HG03280 (cell line): ENCODE data around the gene HPSE2.

Experiments used
- ATAC-seq: cut with Tn5 transposase; IDR thresholded peaks from one replicate; pipeline ENCODE4 v1.9.1; 2021; ENCODE audit warnings: mild to moderate bottlenecking, moderate library complexity; ENCODE audit not compliant: unreplicated experiment

Gene HPSE2

GRCh38 chr10:98469001-98469931 lies 766.4 kb downstream of the HPSE2 start:
- ATAC-seq = no peak

DNA sequence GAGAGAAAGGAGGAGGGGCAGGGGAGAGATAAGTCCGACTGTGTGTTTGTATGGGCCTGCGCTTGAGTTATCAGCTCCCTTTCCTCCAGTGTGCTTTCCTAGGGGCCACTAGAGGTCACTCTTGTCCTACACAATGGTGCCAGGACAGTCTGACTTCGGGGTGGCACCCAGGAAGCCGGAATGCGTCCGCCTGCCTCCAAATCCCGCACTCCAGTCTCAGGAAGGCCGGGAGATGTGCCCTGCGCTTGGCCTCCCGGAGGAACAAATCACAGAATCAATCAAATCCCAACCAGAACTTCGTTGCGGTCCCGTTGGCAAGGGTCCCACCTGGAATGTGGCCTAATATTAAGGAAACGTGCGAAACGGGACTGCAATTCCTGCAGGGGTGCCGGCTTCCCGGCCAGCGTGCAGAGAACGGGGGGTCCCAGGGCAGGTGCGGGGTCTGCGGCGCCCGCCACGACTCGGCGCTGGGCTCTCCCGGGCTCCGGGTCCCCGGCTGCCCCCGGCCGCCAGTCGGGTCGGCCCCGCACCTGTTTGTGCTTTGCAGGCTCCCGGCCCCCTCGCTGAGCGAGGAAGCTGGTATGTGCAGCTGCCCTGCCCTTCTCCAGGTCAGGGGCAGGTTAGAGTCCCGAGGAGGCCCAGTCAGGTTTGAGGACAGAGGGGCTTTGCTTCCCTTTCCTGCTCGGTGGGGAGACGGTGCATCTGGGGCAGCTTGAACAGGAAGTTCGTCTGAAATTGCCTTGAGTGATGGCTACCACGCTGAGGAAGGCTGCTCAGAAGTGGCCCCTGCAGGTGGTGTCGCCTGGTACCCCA lies 767.9 kb downstream of the HPSE2 start:
- peak; percentile 93 for ATAC-seq

- ATAC-seq = no peak
Measured at GRCh38 chr10:98466861-98467505, 768.7 kb downstream of the HPSE2 start.

- no peak for ATAC-seq
Measured at GRCh38 chr10:98465866-98466265, 769.8 kb downstream of the HPSE2 start.

- no peak for ATAC-seq
Measured at GRCh38 chr10:98463976-98464754, 771.5 kb downstream of the HPSE2 start.

GRCh38 chr10:98463016-98463415 lies 772.6 kb downstream of the HPSE2 start:
- ATAC-seq = no peak

DNA sequence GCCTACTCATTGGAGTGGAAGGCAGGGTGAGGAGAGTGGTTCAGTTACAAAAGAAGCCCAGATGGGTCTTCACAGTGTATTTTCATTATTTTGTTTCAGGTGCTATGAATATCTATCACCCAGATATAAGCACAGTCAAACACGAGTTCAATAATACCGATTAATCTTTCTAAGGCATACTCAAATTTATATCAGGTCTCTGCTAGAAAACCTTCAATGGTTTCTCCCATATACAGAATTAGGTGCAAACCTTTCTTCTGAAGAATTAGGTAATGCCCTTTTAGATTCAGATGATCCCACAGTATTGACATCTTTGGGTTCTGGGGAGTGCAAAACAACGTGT lies 774.2 kb downstream of the HPSE2 start:
- ATAC-seq = no peak

- ATAC-seq = no peak
Measured at GRCh38 chr10:98460837-98461499, 774.7 kb downstream of the HPSE2 start.

DNA sequence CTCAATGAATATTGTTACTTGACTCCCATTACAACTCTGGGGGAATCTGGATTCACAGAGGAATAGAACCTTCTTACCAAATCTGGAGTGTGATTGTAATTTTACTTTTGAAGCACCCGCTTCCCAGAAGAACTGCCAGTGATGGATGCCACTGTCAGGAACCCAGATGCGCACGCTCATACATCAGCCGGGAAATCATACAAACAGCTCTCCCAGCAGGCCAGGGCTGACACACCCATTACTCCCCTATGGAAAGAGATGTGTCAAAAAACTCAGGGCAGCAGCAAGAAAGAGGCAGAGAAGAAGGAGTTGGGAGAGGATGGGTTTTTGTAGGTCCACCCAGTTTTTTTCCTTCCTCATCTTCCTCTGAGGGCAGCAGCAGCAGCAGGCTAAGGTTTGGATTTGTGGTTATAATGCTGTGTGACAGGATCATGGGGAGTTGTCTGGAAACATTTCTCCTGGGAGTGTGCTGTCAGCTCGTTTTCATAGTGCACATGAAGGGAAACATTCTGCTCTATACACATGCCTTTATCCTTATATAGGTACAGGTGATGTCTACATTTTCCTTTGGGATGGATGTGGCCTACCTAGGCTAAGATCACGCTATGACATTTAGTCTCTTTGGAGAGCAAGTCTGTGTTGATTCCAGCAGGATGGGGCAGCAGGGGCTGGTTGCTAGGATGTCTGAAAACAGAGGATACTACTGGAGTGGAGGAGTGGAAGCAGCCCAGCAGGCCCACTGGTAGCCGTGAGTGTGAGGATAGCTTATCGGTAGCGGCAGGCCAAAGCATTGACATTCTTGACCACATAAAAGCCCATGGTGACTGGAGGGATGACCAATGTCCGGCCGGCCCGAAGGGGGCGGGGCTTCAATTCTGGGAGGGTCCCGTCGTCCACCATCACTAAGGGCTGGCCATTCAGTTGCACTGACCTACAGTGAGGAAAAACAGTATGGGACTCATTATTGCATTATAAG lies 776.6 kb downstream of the HPSE2 start:
- no peak for ATAC-seq

DNA sequence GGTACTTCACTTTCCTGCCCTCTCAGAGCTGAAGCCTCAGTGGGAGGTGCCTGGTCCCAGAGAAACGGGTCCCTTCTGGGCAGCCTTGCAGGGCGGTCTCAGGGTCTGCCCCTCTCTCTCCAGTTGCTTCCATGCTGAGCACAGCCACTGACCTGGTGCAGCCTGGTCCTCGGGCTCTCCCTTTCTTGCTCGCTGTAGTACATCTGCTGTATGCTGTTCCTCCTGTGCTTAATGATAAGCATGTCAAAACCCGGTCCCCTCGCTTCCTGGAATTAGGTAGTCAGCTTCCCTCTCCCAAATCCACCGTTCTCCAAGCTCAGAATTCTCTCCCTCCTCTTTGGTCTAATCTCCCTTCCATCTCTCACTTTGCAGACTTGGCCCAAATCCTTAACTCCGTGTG lies 777.9 kb downstream of the HPSE2 start:
- ATAC-seq = no peak

- no peak for ATAC-seq
Measured at GRCh38 chr10:98456686-98457482, 778.8 kb downstream of the HPSE2 start.

DNA sequence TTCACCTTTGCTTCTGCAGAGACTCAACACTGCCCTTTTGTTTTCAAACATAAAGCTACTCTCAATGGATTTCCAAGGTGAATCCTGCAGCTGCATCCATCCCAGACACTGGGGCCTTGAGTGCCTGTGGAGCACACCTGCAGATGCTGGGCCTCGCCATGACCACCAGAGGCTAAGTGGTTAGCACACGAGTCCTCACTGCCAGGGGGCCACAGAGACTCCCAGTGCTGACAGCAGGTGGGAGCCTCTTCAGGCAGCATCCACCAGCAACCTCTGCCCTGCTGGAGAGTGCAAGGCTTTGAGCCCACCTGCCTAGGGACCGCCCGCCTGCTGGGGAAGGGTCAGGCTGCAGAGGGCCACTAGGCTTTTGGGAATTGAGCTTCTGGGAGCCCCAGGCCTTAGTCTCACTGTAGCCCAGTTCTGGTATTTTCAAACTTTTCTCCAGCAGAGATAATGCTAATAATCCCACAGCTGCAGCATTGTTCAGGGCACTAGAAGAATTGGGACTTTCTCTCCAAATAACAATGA lies 779.5 kb downstream of the HPSE2 start:
- ATAC-seq = no peak

DNA sequence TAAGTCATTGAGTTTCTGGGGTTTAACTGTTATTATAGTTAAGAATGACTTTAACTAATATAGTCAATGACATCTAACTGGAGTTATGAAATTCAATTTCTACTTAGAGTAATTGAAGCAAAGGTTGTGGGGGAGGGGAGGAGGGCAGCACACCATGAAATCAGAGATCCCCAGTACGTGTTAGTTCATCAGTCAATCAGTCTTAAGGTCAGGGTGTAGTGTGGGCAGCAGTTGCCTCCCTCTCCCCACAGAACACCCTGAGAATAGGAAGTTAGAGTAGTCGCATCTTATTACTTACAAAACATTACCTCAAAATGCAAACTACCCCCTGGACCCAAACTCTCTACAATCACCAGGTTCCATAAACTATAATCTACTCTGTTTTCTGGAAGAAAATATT lies 781.9 kb downstream of the HPSE2 start:
- ATAC-seq = no peak

GRCh38 chr10:98450618-98451017 lies 785.0 kb downstream of the HPSE2 start:
- ATAC-seq = no peak

- ATAC-seq = no peak
Measured at GRCh38 chr10:98449287-98449686, 786.4 kb downstream of the HPSE2 start.

GRCh38 chr10:98446661-98447221 lies 788.9 kb downstream of the HPSE2 start, which contains the start of gene HPS1:
HPS1 (minus strand) TSS chr10:98446935; CDS start chr10:98443240, 3,695 bp downstream.
- peak; percentile 91 for ATAC-seq

- peak; percentile 44 for ATAC-seq
Measured at GRCh38 chr10:98446151-98446660, 789.4 kb downstream of the HPSE2 start.
